Heart left ventricle (tissue), 16 donors: ENCODE results near the gene STK32C. TPM values are rescaled to one million over a fixed set of nuclear protein-coding genes. Genes with fewer than 3 reads are reported as not detected.
"Not testable (repeated sequence)": the region's sequence is repeated elsewhere in the genome, so short reads cannot be mapped to it uniquely, and the experiment has no call there.

Source experiments
- ATAC-seq, 4 donors: fragments of 200-7000 bp; cut with Tn5 transposase; one replicate each; pipeline ENCODE4 v1.9.1; 2020 to 2022; ENCODE audit warnings: moderate library complexity in 4 of 4, mild to moderate bottlenecking in 3 of 4, moderate number of reproducible peaks in 1 of 4
- DNase-seq, 5 donors: peaks; one replicate each; pipeline ENCODE4 v3.0.0-alpha.2; 2020
- H3K27ac ChIP-seq, 12 donors: fragments of 200-600 bp; sonication (generic) in 4 of 12; one replicate each; pipeline versions ENCODE4 v1.5.0 to v1.8.0; 2016 to 2022; ENCODE audit warnings: mild to moderate bottlenecking in 2 of 12
- H3K27me3 ChIP-seq, 9 donors: fragments of 200-600 bp; sonication (generic) in 2 of 9; one replicate each; pipeline versions ENCODE4 v1.5.1 to v1.8.0; 2016 to 2022; ENCODE audit warnings: mild to moderate bottlenecking in 3 of 9
- H3K36me3 ChIP-seq, 9 donors: fragments of 200-600 bp; sonication (generic) in 2 of 9; one replicate each; pipeline versions ENCODE4 v1.5.0 to v1.8.0; 2018 to 2022; ENCODE audit warnings: mild to moderate bottlenecking in 2 of 9
- H3K4me1 ChIP-seq, 12 donors: fragments of 200-600 bp; sonication (generic) in 4 of 12; one replicate each; pipeline versions ENCODE4 v1.5.0 to v1.8.0; 2016 to 2022; ENCODE audit warnings: mild to moderate bottlenecking in 3 of 12
- H3K4me3 ChIP-seq, 12 donors: fragments of 200-600 bp; sonication (generic) in 4 of 12; one replicate each; pipeline versions ENCODE4 v1.5.0 to v1.8.0; 2017 to 2022; ENCODE audit warnings: mild to moderate bottlenecking in 9 of 12, moderate library complexity in 4 of 12
- H3K9me3 ChIP-seq, 12 donors: fragments of 200-600 bp; sonication (generic) in 4 of 12; one replicate each; pipeline versions ENCODE4 v1.5.0 to v1.8.0; 2016 to 2022; ENCODE audit warnings: mild to moderate bottlenecking in 1 of 12
- POLR2A ChIP-seq, 2 donors: fragments of 450-650 bp; IDR thresholded peaks; one replicate each; pipeline ENCODE4 v1.6.1; 2017; ENCODE audit warnings: antibody characterized with exemption in 2 of 2, mild to moderate bottlenecking in 2 of 2, moderate library complexity in 2 of 2
- WGBS, 4 donors: extraction: QIAGEN DNeasy Blood & Tissue Kit in 2 of 4; methylation state at CpG; one replicate each; pipeline versions ENCODE4 v1.1.5 to v1.1.7; 2013 to 2018; 5-methylcytosine and 5-hydroxymethylcytosine counted together
- intact Hi-C, 10 donors: fragments of 100-400 bp; cut with DNase I; formaldehyde crosslinking; loops; one replicate each; pipeline versions ENCODE4 v1.11.1 to v1.14.2; 2022
- polyA plus RNA-seq, 2 donors: library from polyadenylated mRNA; stranded (reverse); fragments of 200-250 nt; gene quantifications; one replicate each; pipeline ENCODE4 v1.2.3, GENCODE V29; 2013
- total RNA-seq, 9 donors: library from RNA; depleted of rRNA in 2 of 9; stranded (reverse); fragments of >200 nt in 2 of 9; fragmentation: NEBNext Ultra II Directional in 3 of 9; extraction: Animal tissue kit (Norgen Biotek cat#: 25700) in 3 of 9; gene quantifications; one replicate each; pipeline versions ENCODE4 v1.1.0 to v1.2.4, GENCODE V29; 2016 to 2023
- TF ChIP-seq, protein P1 (sequence below), 12 donors: fragments of 200-600 bp; sonication (generic) in 4 of 12; IDR thresholded peaks; one replicate each; pipeline versions ENCODE4 v1.5.0 to v1.8.0; 2018 to 2022; ENCODE audit warnings: antibody characterized with exemption in 12 of 12, mild to moderate bottlenecking in 5 of 12
- donor health status: ischemic (EF 13 %, LVEDD 7.1; RV severe dilation, severe dysfunction).
- donor health status: healthy with polysubstance abuse.
- donor health status: DM: no; HTN: yes; CAD: no.
- donor health status: DM: no; HTN: no; CAD: no.
- donor health status: ischemic (EF 25% LVEDD 6.9; RV normal size, moderate dysfunction).
- donor health status: ischemic (EF 25% LVEDD 5.7; RV mildly dilated, moderate dysfunction).
- donor health status: healthy.
- donor health status: DM: yes; HTN: yes; CAD: no.
- donor health status: ischemic (EF 35%, LVEDD 5.7; RV mildly dilated, moderate dysfunction).
- donor health status: nonischemic (EF 11% LVEDD 7.7; RV severe dilation, severe dysfunction).
- donor health status: DM: yes; HTN: yes; CAD: no.
- donor health status: PGD.
- donor health status: ischemic (EF 29% LVEDD 5.4; RV normal size, mild dysfunction).
- donor health status: nonischemic (EF 23%, LVEDD 6.1; RV moderate dilation, normal function).

The STK32C gene
- total and polyA plus RNA-seq, 11 donors = 3.8 to 9.8 (median 6.2) TPM

DNA sequence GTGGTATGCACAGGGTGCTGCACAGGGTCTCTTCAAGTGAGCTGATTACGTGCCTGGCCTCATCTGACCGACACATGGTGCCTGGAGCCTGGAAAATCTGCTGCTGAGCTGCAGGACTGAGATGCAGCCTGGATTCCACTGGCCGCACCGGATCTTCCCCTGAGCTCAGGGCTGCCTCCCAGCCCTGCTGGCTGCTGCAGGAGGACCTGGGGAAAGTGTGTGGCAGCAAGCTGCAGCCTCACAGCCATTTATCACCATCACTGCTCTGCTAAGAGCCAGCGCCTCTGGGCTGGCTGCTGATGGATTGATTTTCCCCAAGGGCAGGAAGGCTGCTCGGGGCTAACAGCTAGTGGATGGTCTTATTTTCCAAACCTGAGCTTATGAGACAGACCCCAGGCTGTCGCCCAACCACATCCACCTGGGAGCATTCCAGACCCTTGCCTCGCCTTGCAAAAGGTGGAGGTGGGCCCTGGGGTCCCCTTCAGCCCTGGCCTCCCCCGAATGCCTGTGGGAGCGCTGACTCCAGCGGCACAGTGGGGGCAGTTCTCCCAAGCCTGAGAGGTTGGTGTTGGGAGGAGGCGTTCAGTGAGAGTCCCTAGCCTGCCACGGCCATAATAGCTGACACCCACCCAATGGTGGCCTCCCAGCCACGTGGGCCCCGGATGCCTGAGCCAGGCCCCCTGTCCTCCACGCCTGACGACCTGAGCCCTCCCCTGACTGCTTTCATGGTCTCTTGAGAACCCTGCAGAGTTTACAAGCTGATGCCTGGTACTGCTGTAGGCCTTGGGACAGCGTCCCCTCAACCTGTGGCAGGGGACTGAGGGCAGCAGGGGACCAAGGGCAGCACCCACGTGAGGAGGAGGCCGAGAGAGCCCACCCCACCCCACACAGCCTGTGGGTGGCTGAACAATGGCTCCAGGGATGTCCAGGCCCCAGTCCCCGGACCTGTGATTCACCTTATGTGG, 38.2 kb downstream of the STK32C start:
- TF ChIP-seq, protein P1, sequence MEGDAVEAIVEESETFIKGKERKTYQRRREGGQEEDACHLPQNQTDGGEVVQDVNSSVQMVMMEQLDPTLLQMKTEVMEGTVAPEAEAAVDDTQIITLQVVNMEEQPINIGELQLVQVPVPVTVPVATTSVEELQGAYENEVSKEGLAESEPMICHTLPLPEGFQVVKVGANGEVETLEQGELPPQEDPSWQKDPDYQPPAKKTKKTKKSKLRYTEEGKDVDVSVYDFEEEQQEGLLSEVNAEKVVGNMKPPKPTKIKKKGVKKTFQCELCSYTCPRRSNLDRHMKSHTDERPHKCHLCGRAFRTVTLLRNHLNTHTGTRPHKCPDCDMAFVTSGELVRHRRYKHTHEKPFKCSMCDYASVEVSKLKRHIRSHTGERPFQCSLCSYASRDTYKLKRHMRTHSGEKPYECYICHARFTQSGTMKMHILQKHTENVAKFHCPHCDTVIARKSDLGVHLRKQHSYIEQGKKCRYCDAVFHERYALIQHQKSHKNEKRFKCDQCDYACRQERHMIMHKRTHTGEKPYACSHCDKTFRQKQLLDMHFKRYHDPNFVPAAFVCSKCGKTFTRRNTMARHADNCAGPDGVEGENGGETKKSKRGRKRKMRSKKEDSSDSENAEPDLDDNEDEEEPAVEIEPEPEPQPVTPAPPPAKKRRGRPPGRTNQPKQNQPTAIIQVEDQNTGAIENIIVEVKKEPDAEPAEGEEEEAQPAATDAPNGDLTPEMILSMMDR (IDR thresholded peaks at IDR 0.05) = no peak
- no peak for ATAC-seq
- DNase-seq = peak in 2 of 5 donors; percentile 13 to 48
- Histone ChIP-seq H3K4me1 (peaks cover 0 to 5% (median 0%) of the 10 kb centered on the region in 12 donors), H3K27ac (no peak overlapping the region), H3K36me3 (no peaks in the 10 kb centered on the region), H3K27me3 (no peaks in the 10 kb centered on the region), H3K4me3 (no peak overlapping the region), H3K9me3 (no peaks in the 10 kb centered on the region)
- WGBS, 4 donors = 80 to 90% (median 82%) methylated on average over 16 to 21 of the region's 21 CpGs
- intact Hi-C loops = no loop called here

GRCh38 chr10:132267916-132268315, 39.8 kb downstream of the STK32C start:
- H3K4me1 ChIP-seq, H3K9me3 ChIP-seq, H3K4me3 ChIP-seq, H3K27ac ChIP-seq, H3K36me3 ChIP-seq, intact Hi-C loops, H3K27me3 ChIP-seq, ATAC-seq: not testable (repeated sequence)
- DNase-seq = peak in 1 of 5 donors; percentile 14
- 90 to 92% (median 91%) methylated on average over 9 to 12 of the region's 12 CpGs for WGBS, 4 donors

- peak in 2 of 5 donors; percentile 21 to 60 for DNase-seq
These were observed 41.1 kb downstream of the STK32C start for GRCh38 chr10:132266594-132267161.

DNA sequence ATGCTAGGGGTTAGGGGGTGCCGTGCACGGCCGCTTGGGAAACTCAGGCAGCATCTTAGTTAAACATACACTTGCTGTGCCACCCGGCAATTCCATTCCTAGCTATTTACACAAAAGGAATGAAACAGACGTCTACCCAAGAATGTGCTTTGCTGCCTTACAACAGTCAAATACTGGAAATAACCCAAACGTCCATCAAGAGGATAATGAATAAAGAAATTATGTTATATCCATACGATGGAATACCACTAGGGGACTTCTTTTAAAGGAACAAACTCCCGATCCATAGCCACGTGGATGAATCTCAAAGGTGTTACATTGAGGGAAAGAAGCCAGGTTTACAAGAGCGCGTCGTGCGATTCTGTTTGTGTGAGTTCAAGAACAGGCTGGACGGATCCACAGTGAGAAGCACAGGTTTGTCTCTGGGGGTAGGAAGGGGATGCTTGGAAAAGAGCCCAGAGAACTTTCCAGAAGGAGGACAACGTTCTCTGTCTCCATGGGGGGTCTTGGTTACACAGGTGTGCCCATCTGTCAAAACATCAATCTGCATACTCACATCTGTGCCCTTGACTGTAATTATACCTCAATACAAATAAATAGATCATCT, 41.8 kb downstream of the STK32C start:
- no peak for TF ChIP-seq POLR2A (IDR thresholded peaks at IDR 0.05)
- TF ChIP-seq, protein P1 (IDR thresholded peaks at IDR 0.05) = no peak

More at GRCh38 chr10:132266594-132267161, 41.1 kb downstream of the STK32C start:
- Histone ChIP-seq H3K9me3 (no peaks in the 10 kb centered on the region), H3K4me3 (no peak overlapping the region), H3K27ac (no peak overlapping the region), H3K4me1 (peaks cover 0 to 5% (median 0%) of the 10 kb centered on the region in 12 donors), H3K27me3 (no peaks in the 10 kb centered on the region), H3K36me3 (no peaks in the 10 kb centered on the region)
- TF ChIP-seq, protein P1 (IDR thresholded peaks at IDR 0.05) = no peak
- no peak for TF ChIP-seq POLR2A (IDR thresholded peaks at IDR 0.05)
- no peak for ATAC-seq
- WGBS, 4 donors = 31 to 42% (median 39%) methylated on average over 13 to 25 of the region's 25 CpGs
- intact Hi-C loops = no loop called here

More for the DNA sequence above, 41.8 kb downstream of the STK32C start:
- DNase-seq (no peak), ATAC-seq (no peak)
- H3K36me3 ChIP-seq = no peaks in the 10 kb centered on the region
- no peaks in the 10 kb centered on the region for H3K9me3 ChIP-seq
- 69 to 74% (median 72%) methylated on average over 15 of the region's 15 CpGs for WGBS, 4 donors
- peaks cover 0 to 5% (median 0%) of the 10 kb centered on the region in 12 donors for H3K4me1 ChIP-seq
- intact Hi-C loops = no loop called here
- no peak overlapping the region for H3K4me3 ChIP-seq
- H3K27me3 ChIP-seq = no peaks in the 10 kb centered on the region
- H3K27ac ChIP-seq = peak overlapping the region in 1 of 12 donors; percentile 47
